IMR-90 (cell line): ENCODE data around the gene MAML2. TPM values are rescaled to one million over a fixed set of nuclear protein-coding genes. Genes with fewer than 3 reads are reported as not detected.
"Not testable (repeated sequence)": the region's sequence is repeated elsewhere in the genome, so short reads cannot be mapped to it uniquely, and the experiment has no call there.

Experiments
- ATAC-seq: fragments of 200-7000 bp; cut with Tn5 transposase; 2 replicates; pipeline ENCODE4 v1.9.1; 2020; ENCODE audit warnings: low read depth, mild to moderate bottlenecking, moderate library complexity
- BruUV-seq: library from RNA; stranded (reverse); fragments of 400-500 nt; replicated peaks from 2 replicates; lab custom pipeline; 2021; lab: Mats Ljungman, UMichigan
- CTCF ChIA-PET: fragments of 300-600 bp; formaldehyde crosslinking; extraction: SDS; loops from one replicate; lab custom pipeline; 2021; ENCODE audit warnings: antibody characterized with exemption; lab: Yijun Ruan, JAX
- POLR2A ChIA-PET: fragments of 300-600 bp; sonication (Branson Sonifier 250); formaldehyde crosslinking; loops from one replicate; lab custom pipeline; 2022; ENCODE audit warnings: antibody characterized with exemption; ENCODE audit not compliant: unreplicated experiment; lab: Charles Lee
- DNase-seq: peaks from one replicate; pipeline ENCODE4 v3.0.0; 2013
- H2AFZ ChIP-seq: replicated peaks from 2 replicates; pipeline ENCODE3; 2013; ENCODE audit warnings: low read length, mild to moderate bottlenecking; ENCODE audit not compliant: poor library complexity
- H2AK5ac ChIP-seq: 2 replicates; pipeline ENCODE4 v1.6.1; 2013; ENCODE audit warnings: low read depth, low read length, inconsistent platforms
- H2AK9ac ChIP-seq: replicated peaks from 2 replicates; pipeline ENCODE3; 2013; ENCODE audit warnings: mild to moderate bottlenecking, low read depth, low read length, moderate library complexity; ENCODE audit not compliant: poor library complexity
- H2BK120ac ChIP-seq: 2 replicates; pipeline ENCODE4 v1.6.1; 2013; ENCODE audit warnings: low read depth, low read length, inconsistent platforms
- H2BK15ac ChIP-seq: 3 replicates; pipeline ENCODE4 v1.6.1; 2013; ENCODE audit warnings: low read depth, low read length, inconsistent platforms
- H2BK20ac ChIP-seq: 2 replicates; pipeline ENCODE4 v1.6.1; 2013; ENCODE audit warnings: low read depth, mild to moderate bottlenecking, inconsistent platforms, low read length, moderate library complexity
- H2BK5ac ChIP-seq: 2 replicates; pipeline ENCODE4 v1.6.1; 2013; ENCODE audit warnings: mild to moderate bottlenecking, low read depth, low read length, inconsistent platforms; ENCODE audit not compliant: poor library complexity, severe bottlenecking
- H3K14ac ChIP-seq: replicated peaks from 2 replicates; pipeline ENCODE4 v1.6.1; 2013; ENCODE audit warnings: low read depth, low read length, inconsistent platforms
- H3K18ac ChIP-seq: 2 replicates; pipeline ENCODE4 v1.6.1; 2013; ENCODE audit warnings: low read depth, low read length, control low read depth
- H3K23ac ChIP-seq: 2 replicates; pipeline ENCODE4 v1.6.1; 2013; ENCODE audit warnings: low read depth, low read length, inconsistent platforms
- H3K27ac ChIP-seq: 2 replicates; pipeline ENCODE4 v1.5.1; 2013; ENCODE audit warnings: mild to moderate bottlenecking, control low read depth, low read length; ENCODE audit not compliant: insufficient read depth
- H3K27me3 ChIP-seq: 2 replicates; pipeline ENCODE4 v1.6.1; 2013; ENCODE audit warnings: low read length; ENCODE audit not compliant: control insufficient read depth, insufficient read depth
- H3K36me3 ChIP-seq: 2 replicates; pipeline ENCODE4 v1.6.1; 2013; ENCODE audit warnings: low read length, mixed read lengths; ENCODE audit not compliant: control insufficient read depth, insufficient read depth
- H3K4ac ChIP-seq: 2 replicates; pipeline ENCODE4 v1.6.1; 2013; ENCODE audit warnings: low read depth, low read length, inconsistent platforms
- H3K4me1 ChIP-seq: 2 replicates; pipeline ENCODE4 v1.6.1; 2013; ENCODE audit warnings: low read length, mixed read lengths; ENCODE audit not compliant: control insufficient read depth, insufficient read depth
- H3K4me2 ChIP-seq: 2 replicates; pipeline ENCODE4 v1.6.1; 2013; ENCODE audit warnings: low read depth, mild to moderate bottlenecking, control low read depth, low read length, moderate library complexity
- H3K4me3 ChIP-seq: 2 replicates; pipeline ENCODE4 v1.5.1; 2013; ENCODE audit warnings: low read depth, mild to moderate bottlenecking, control low read depth, low read length, moderate library complexity; ENCODE audit not compliant: insufficient read depth
- H3K56ac ChIP-seq: 2 replicates; pipeline ENCODE4 v1.6.1; 2013; ENCODE audit warnings: low read length, inconsistent platforms; ENCODE audit not compliant: insufficient read depth; ENCODE audit errors: extremely low read depth
- H3K79me1 ChIP-seq, 2 experiments: 2 replicates each; pipeline ENCODE4 v1.6.1; 2013; ENCODE audit warnings: low read length in 2 of 2, inconsistent platforms in 1 of 2, low read depth in 1 of 2
- H3K9ac ChIP-seq: 2 replicates; pipeline ENCODE4 v1.6.1; 2013; ENCODE audit warnings: low read depth, low read length, control low read depth
- H3K9me1 ChIP-seq: 2 replicates; pipeline ENCODE4 v1.6.1; 2013; ENCODE audit warnings: low read length, inconsistent platforms; ENCODE audit not compliant: insufficient read depth
- H3K9me3 ChIP-seq: 2 replicates; pipeline ENCODE4 v1.6.1; 2013; ENCODE audit warnings: low read length; ENCODE audit not compliant: control insufficient read depth, insufficient read depth
- H4K20me1 ChIP-seq: 2 replicates; pipeline ENCODE4 v1.6.1; 2013; ENCODE audit warnings: low read length, inconsistent platforms; ENCODE audit not compliant: insufficient read depth
- H4K5ac ChIP-seq: 2 replicates; pipeline ENCODE4 v1.6.1; 2013; ENCODE audit warnings: mild to moderate bottlenecking, low read depth, low read length, control low read depth
- H4K8ac ChIP-seq, 2 experiments: 2 replicates each; pipeline ENCODE4 v1.6.1; 2013; ENCODE audit warnings: low read depth in 2 of 2, low read length in 2 of 2, control low read depth in 1 of 2, inconsistent platforms in 1 of 2
- H4K91ac ChIP-seq: 2 replicates; pipeline ENCODE4 v1.6.1; 2013; ENCODE audit warnings: low read depth, low read length, inconsistent platforms; ENCODE audit not compliant: insufficient read depth
- WGBS, 2 experiments: methylation state at CpG; one replicate each; pipeline versions ENCODE4 v1.1.5 to v1.1.7; 2013; ENCODE audit warnings: missing lambda C conversion rate in 2 of 2; ENCODE audit not compliant: insufficient read length in 1 of 2; ENCODE audit errors: extremely low coverage in 2 of 2; 5-methylcytosine and 5-hydroxymethylcytosine counted together
- dilution Hi-C: fragments of 300-500 bp; cut with HindIII; formaldehyde crosslinking; loops from one replicate; pipeline ENCODE4 v1.14.3; 2018; ENCODE audit warnings: low sequenced_read_pairs; ENCODE audit not compliant: unreplicated experiment
- in situ Hi-C: fragments of 300-500 bp; cut with MboI; formaldehyde crosslinking; loops from 3 replicates; pipeline ENCODE4 v1.14.3; 2019; ENCODE audit warnings: low sequenced_read_pairs, inconsistent platforms, mixed read lengths
- intact Hi-C: fragments of 100-400 bp; cut with micrococcal nuclease; formaldehyde crosslinking; loops from 2 replicates; pipeline ENCODE4 v1.10.0; 2022
- polyA plus RNA-seq, 3 experiments: library from polyadenylated mRNA; depleted of rRNA; stranded (reverse); fragments of >200 nt; gene quantifications; 2 replicates each; pipeline ENCODE4 v1.2.3, GENCODE V29; 2012; ENCODE audit warnings: low replicate concordance in 1 of 3
- total RNA-seq: library from RNA; depleted of rRNA; stranded (reverse); fragments of >200 nt; gene quantifications from 2 replicates; pipeline ENCODE4 v1.2.3, GENCODE V29; 2012

MAML2 gene
- total and polyA plus RNA-seq, 2 of the 4 experiments (the other 2 are of a cell fraction): 15.0 to 19.5 TPM

- H3K36me3 ChIP-seq, H2BK15ac ChIP-seq, H4K8ac ChIP-seq, H3K9me3 ChIP-seq, in situ Hi-C loops, H3K9ac ChIP-seq, dilution Hi-C loops, H4K91ac ChIP-seq, H3K27ac ChIP-seq, H2AK5ac ChIP-seq, H2BK20ac ChIP-seq, H4K5ac ChIP-seq, CTCF ChIA-PET, DNase-seq, H3K4me1 ChIP-seq, intact Hi-C loops, H3K4ac ChIP-seq, H3K18ac ChIP-seq, H3K9me1 ChIP-seq, H3K14ac ChIP-seq, H4K20me1 ChIP-seq, ATAC-seq, H2BK5ac ChIP-seq, H2AFZ ChIP-seq, H3K23ac ChIP-seq, H3K4me3 ChIP-seq, BruUV-seq, H3K27me3 ChIP-seq, POLR2A ChIA-PET, H3K56ac ChIP-seq, H2AK9ac ChIP-seq, H3K4me2 ChIP-seq, H2BK120ac ChIP-seq: not testable (repeated sequence)
- H3K79me1 ChIP-seq: peaks cover 33 to 55% of the 10 kb centered on the region in 2 experiments
These were observed 71.6 kb downstream of the MAML2 start for GRCh38 chr11:96271352-96271751.

GRCh38 chr11:96268527-96268926, 74.5 kb downstream of the MAML2 start:
- H3K36me3 ChIP-seq, in situ Hi-C loops, H3K56ac ChIP-seq, H3K4ac ChIP-seq, H2AFZ ChIP-seq, H3K27me3 ChIP-seq, H4K20me1 ChIP-seq, H3K27ac ChIP-seq, H4K5ac ChIP-seq, DNase-seq, H2BK5ac ChIP-seq, H3K4me3 ChIP-seq, ATAC-seq, H3K18ac ChIP-seq, dilution Hi-C loops, H3K4me2 ChIP-seq, H3K9me3 ChIP-seq, H2AK5ac ChIP-seq, H3K14ac ChIP-seq, H3K9me1 ChIP-seq, H4K91ac ChIP-seq, H3K23ac ChIP-seq, POLR2A ChIA-PET, H4K8ac ChIP-seq, BruUV-seq, H2BK15ac ChIP-seq, H2AK9ac ChIP-seq, H2BK20ac ChIP-seq, intact Hi-C loops, H2BK120ac ChIP-seq, H3K9ac ChIP-seq, CTCF ChIA-PET: not testable (repeated sequence)
- H3K79me1 ChIP-seq: peaks cover 38 to 74% of the 10 kb centered on the region in 2 experiments
- H3K4me1 ChIP-seq: peaks cover 16% of the 10 kb centered on the region
- no CpG with 5 or more reads among the region's 4 CpGs for WGBS, 2 experiments
